GM23248 (cell line): Measurements from ENCODE around the gene SLC29A4. TPM values are rescaled to one million over a fixed set of nuclear protein-coding genes. Genes with fewer than 3 reads are reported as not detected.

Source experiments
- DNase-seq: peaks from one replicate; pipeline ENCODE4 v3.0.0-alpha.2; 2015
- H2AFZ ChIP-seq: fragments of 200-600 bp; sonication (generic); 2 replicates; pipeline ENCODE4 v1.6.1; 2016; ENCODE audit warnings: antibody characterized with exemption
- H3F3A ChIP-seq: fragments of 200-600 bp; sonication (generic); 2 replicates; pipeline ENCODE4 v1.6.1; 2016; ENCODE audit warnings: mild to moderate bottlenecking, antibody characterized with exemption, mixed run types; ENCODE audit not compliant: insufficient read depth
- H3K27ac ChIP-seq: fragments of 200-600 bp; sonication (generic); 2 replicates; pipeline ENCODE4 v1.5.1; 2016; ENCODE audit warnings: mild to moderate bottlenecking
- H3K27me3 ChIP-seq: fragments of 200-600 bp; sonication (generic); replicated peaks from 2 replicates; pipeline ENCODE4 v1.6.1; 2016; ENCODE audit warnings: mild to moderate bottlenecking; ENCODE audit not compliant: insufficient read depth
- H3K36me3 ChIP-seq: fragments of 200-600 bp; sonication (generic); 2 replicates; pipeline ENCODE4 v1.6.1; 2016; ENCODE audit warnings: low read depth, mild to moderate bottlenecking
- H3K4me1 ChIP-seq: fragments of 200-600 bp; sonication (generic); 2 replicates; pipeline ENCODE4 v1.6.1; 2016; ENCODE audit warnings: mild to moderate bottlenecking; ENCODE audit not compliant: insufficient read depth
- H3K4me2 ChIP-seq: fragments of 200-600 bp; sonication (generic); one replicate; pipeline ENCODE4 v1.6.1; 2016; ENCODE audit warnings: mild to moderate bottlenecking; ENCODE audit not compliant: unreplicated experiment
- H3K4me3 ChIP-seq: fragments of 200-600 bp; sonication (generic); 2 replicates; pipeline ENCODE4 v1.5.1; 2016; ENCODE audit warnings: mild to moderate bottlenecking
- H3K79me2 ChIP-seq: fragments of 200-600 bp; sonication (generic); 2 replicates; pipeline ENCODE4 v1.6.1; 2016; ENCODE audit warnings: mild to moderate bottlenecking; ENCODE audit not compliant: insufficient read depth
- H3K9ac ChIP-seq: fragments of 200-600 bp; sonication (generic); 2 replicates; pipeline ENCODE4 v1.6.1; 2016; ENCODE audit warnings: mild to moderate bottlenecking
- H3K9me2 ChIP-seq: fragments of 200-600 bp; sonication (generic); 2 replicates; pipeline ENCODE4 v1.6.1; 2016; ENCODE audit warnings: mixed run types, mild to moderate bottlenecking, moderate library complexity; ENCODE audit not compliant: insufficient read depth
- H3K9me3 ChIP-seq: fragments of 200-600 bp; sonication (generic); one replicate; pipeline ENCODE4 v1.6.1; 2017; ENCODE audit warnings: low read depth
- H4K20me1 ChIP-seq: fragments of 200-600 bp; sonication (generic); 2 replicates; pipeline ENCODE4 v1.6.0; 2016; ENCODE audit not compliant: insufficient read depth
- EZH2 ChIP-seq: fragments of 200-600 bp; sonication (generic); IDR thresholded peaks from 2 replicates; pipeline ENCODE4 v1.6.1; 2018; ENCODE audit warnings: antibody characterized with exemption, mild to moderate bottlenecking; ENCODE audit not compliant: insufficient read depth, poor library complexity, severe bottlenecking
- EZH2phosphoT487 ChIP-seq: fragments of 200-600 bp; sonication (generic); IDR thresholded peaks from 2 replicates; pipeline ENCODE4 v1.6.1; 2018; ENCODE audit warnings: antibody characterized with exemption, moderate library complexity, mild to moderate bottlenecking, low read depth; ENCODE audit not compliant: insufficient read depth
- WGBS, 2 experiments: methylation state at CpG; one replicate each; pipeline ENCODE4 v1.1.6; 2015 to 2017; ENCODE audit warnings: low lambda C conversion rate in 2 of 2, low coverage in 1 of 2; ENCODE audit errors: missing lambda C conversion rate in 2 of 2; 5-methylcytosine and 5-hydroxymethylcytosine counted together
- in situ Hi-C: fragments of 300-500 bp; cut with MboI; formaldehyde crosslinking; loops from 2 replicates; pipeline ENCODE4 v1.15.0; 2020
- polyA plus RNA-seq: library from polyadenylated mRNA; unstranded; fragments of >200 nt; fragmentation: Nextera tagmentation; extraction: Ambion mirVana; gene quantifications from 2 replicates; pipeline ENCODE4 v1.2.1, GENCODE V29; 2016
- total RNA-seq: library from RNA; depleted of rRNA; stranded (reverse); fragments of >200 nt; shearing (Covaris generic); gene quantifications from 2 replicates; pipeline ENCODE4 v1.2.3, GENCODE V29; 2014

Gene SLC29A4
- total and polyA plus RNA-seq, 2 experiments from 2014 or later = 0.35 to 1.2 TPM

DNA sequence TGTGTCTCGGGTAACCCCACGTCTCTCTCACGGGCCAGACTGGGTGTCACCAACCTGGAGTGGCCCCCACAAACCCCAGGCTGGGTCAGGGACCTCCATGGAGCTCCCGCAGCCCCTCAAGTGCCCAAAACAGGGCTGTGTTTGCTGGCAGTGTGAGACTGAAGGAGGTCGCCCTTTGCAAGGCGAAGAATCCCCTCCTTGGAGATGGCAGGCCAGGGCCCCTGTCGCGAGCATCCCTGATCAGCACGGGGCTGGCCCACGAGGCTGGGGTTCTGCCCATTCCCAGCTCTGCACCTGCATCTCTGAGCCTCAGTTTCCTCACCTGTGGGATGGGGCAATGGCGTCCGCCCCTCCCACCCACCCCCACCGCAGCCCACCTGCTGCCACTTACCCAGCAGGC is 62.4 kb downstream of the SLC29A4 start:
- TF ChIP-seq EZH2phosphoT487 (no peak), EZH2 (no peak)
- 96 to 100% methylated on average over 8 to 13 of the region's 13 CpGs for WGBS, 2 experiments

DNA sequence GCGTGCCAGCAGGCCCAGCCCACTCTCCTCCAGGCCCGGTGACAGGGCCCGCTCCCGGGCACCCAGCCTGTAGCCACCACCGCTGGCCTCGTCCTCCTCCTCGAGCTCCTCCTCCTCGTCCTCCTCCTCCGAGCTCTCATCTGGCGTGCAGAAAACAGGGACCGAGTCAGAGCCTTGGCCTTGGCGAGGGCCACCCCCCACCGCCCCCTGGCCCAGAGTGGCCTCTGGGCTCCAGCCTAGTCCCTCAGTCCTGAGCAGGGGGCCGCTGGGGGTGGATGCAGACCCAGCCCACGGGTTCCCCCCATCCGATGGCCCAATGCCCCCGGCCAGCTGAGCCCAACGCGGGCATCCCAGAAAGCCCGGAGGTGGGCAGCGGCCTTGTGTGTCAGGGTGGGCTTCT is 62.9 kb downstream of the SLC29A4 start:
- no peak for DNase-seq
- WGBS, 2 experiments = 96 to 97% methylated on average over 13 to 21 of the region's 21 CpGs
- H2AFZ ChIP-seq = no peak overlapping the region
- H3K9me2 ChIP-seq = no peaks in the 10 kb centered on the region
- H3K36me3 ChIP-seq = peaks cover 35% of the 10 kb centered on the region
- no peaks in the 10 kb centered on the region for H3K4me1 ChIP-seq
- no peaks in the 10 kb centered on the region for H4K20me1 ChIP-seq
- H3K4me2 ChIP-seq = no peak overlapping the region
- peaks cover 92% of the 10 kb centered on the region for H3K79me2 ChIP-seq
- H3K27me3 ChIP-seq = no peaks in the 10 kb centered on the region
- in situ Hi-C loops = no loop called here
- no peak overlapping the region for H3K9ac ChIP-seq
- H3K4me3 ChIP-seq = no peak overlapping the region
- no peaks in the 10 kb centered on the region for H3K9me3 ChIP-seq
- 0 out of 2 replicates have a peak, but pooled peaks cover under 1% of the 10 kb centered on the region for H3F3A ChIP-seq
- no peak overlapping the region for H3K27ac ChIP-seq
- TF ChIP-seq EZH2phosphoT487 (no peak), EZH2 (no peak)

More for the DNA sequence above, 62.4 kb downstream of the SLC29A4 start:
- Histone ChIP-seq H3K4me1 (no peaks in the 10 kb centered on the region), H2AFZ (no peak overlapping the region), H3K4me3 (no peak overlapping the region), H3K27me3 (no peaks in the 10 kb centered on the region), H4K20me1 (no peaks in the 10 kb centered on the region), H3K27ac (no peak overlapping the region), H3K9ac (no peak overlapping the region), H3F3A (peaks cover under 1% of the 10 kb centered on the region; the same call in 1 of the 2 replicates), H3K4me2 (no peak overlapping the region), H3K9me2 (no peaks in the 10 kb centered on the region), H3K79me2 (peaks cover 91% of the 10 kb centered on the region), H3K9me3 (no peaks in the 10 kb centered on the region), H3K36me3 (peaks cover 40% of the 10 kb centered on the region)
- in situ Hi-C loops = no loop called here
- no peak for DNase-seq

DNA sequence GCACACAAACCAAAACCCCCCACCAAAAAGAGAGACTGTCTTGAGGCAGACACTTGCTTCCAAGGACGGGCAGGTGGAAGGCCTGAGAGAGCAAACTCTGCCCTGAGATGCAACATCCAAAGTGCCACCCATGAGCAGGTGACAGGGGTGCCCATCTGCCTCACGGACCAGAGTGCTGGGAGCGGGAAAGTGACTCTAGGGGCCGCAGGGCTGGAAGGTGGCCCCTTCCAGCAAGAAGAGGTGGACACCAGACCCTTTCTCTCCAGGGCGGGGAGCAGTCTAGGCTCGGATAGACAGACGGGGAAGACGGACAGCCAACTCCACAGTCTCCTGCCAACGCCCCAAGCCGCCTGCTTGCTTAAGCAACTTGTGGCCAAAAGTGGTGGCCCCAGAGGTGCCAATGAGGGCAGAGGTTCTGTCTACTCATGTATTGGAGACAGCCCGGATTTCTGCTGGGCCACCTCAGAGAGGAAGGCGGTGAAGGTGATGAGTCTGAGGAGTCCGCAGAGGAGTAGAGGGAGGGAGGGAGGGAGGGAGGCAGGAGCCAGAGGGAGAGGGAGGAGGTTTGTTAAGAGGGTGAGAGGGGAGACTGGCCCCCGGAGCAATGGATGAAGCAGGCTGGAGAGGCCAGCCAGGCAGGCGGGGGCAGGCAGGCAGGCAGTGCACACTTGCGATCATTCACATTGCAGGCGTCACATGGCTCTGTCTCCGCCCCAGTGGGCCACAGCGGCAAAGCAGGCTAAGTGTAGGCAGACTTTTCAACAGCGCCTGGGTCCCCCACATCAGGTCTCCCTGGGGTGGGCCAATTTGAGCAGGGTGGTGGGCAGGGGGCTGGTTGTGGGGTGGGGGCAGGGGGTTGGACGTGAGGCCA is 65.6 kb downstream of the SLC29A4 start:
- H3K79me2 ChIP-seq = peaks cover 94% of the 10 kb centered on the region
- no peak overlapping the region for H3K4me3 ChIP-seq
- H3K4me1 ChIP-seq = no peaks in the 10 kb centered on the region
- peaks cover 5% of the 10 kb centered on the region; the same call in 1 of the 2 replicates for H4K20me1 ChIP-seq
- no peaks in the 10 kb centered on the region for H3K9me2 ChIP-seq
- WGBS, 2 experiments = 80 to 83% methylated on average over 15 to 21 of the region's 21 CpGs
- TF ChIP-seq EZH2 = no peak
- TF ChIP-seq EZH2phosphoT487 = no peak
- H3F3A ChIP-seq = 0 out of 2 replicates have a peak, but pooled peaks cover 4% of the 10 kb centered on the region
- no peak overlapping the region for H3K27ac ChIP-seq
- H2AFZ ChIP-seq = no peak overlapping the region
- no peak overlapping the region for H3K4me2 ChIP-seq
- H3K9me3 ChIP-seq = no peaks in the 10 kb centered on the region
- in situ Hi-C loops = no loop called here
- no peak overlapping the region for H3K9ac ChIP-seq
- DNase-seq = no peak
- H3K27me3 ChIP-seq = no peaks in the 10 kb centered on the region
- peaks cover 17% of the 10 kb centered on the region for H3K36me3 ChIP-seq

DNA sequence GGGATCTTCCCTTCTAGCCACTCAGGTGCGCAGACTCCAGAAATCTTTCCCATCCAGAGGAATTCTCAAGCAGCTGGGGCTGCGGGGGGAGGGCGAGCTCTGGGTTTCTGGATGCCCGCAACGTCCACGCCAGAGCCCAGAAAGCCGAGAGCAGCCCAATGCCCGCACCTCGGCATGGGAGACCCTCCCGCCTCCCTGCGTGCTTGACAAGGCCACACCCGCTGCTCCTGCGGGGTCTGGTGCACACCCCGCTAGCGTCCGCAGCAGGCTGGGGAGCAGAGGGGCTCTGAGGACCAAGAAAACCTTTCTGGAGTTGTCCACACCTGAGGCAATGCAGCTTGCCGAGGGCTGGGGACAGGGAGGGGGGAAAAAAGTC is 66.2 kb downstream of the SLC29A4 start:
- peaks cover 5% of the 10 kb centered on the region; the same call in 1 of the 2 replicates for H4K20me1 ChIP-seq
- 0 out of 2 replicates have a peak, but pooled peaks cover under 1% of the 10 kb centered on the region for H3K4me1 ChIP-seq
- H3K27me3 ChIP-seq = no peaks in the 10 kb centered on the region
- H2AFZ ChIP-seq = no peak overlapping the region
- H3K79me2 ChIP-seq = peaks cover 94% of the 10 kb centered on the region
- no peaks in the 10 kb centered on the region for H3K9me2 ChIP-seq
- no peak overlapping the region for H3K9ac ChIP-seq
- peaks cover 11% of the 10 kb centered on the region for H3K36me3 ChIP-seq
- 81 to 87% methylated on average over 11 to 17 of the region's 17 CpGs for WGBS, 2 experiments
- no peak overlapping the region for H3K4me3 ChIP-seq
- H3K4me2 ChIP-seq = no peak overlapping the region
- in situ Hi-C loops = no loop called here
- no peak for DNase-seq
- H3F3A ChIP-seq = 0 out of 2 replicates have a peak, but pooled peaks cover 4% of the 10 kb centered on the region
- H3K9me3 ChIP-seq = no peaks in the 10 kb centered on the region
- no peak overlapping the region for H3K27ac ChIP-seq
- no peak for TF ChIP-seq EZH2phosphoT487
- TF ChIP-seq EZH2 = no peak
